Esophagus muscularis mucosa (tissue), 4 donors: ENCODE measurements around the gene SLC39A11.

Experiments used
- EP300 ChIP-seq: sonication (generic); formaldehyde crosslinking; IDR thresholded peaks from one replicate; pipeline ENCODE4 v1.6.1; 2017; ENCODE audit warnings: antibody characterized with exemption
- POLR2A ChIP-seq: fragments of 450-650 bp; IDR thresholded peaks from one replicate; pipeline ENCODE4 v1.6.1; 2017; ENCODE audit warnings: antibody characterized with exemption, moderate library complexity, mild to moderate bottlenecking, low read depth
- POLR2AphosphoS5 ChIP-seq, 2 donors: sonication (generic); formaldehyde crosslinking; IDR thresholded peaks; one replicate each; pipeline ENCODE4 v1.6.1; 2017; ENCODE audit warnings: antibody characterized with exemption in 2 of 2
- TF ChIP-seq, protein P1 (sequence below), 3 experiments: fragments of 200-600 bp in 2 of 3; fragments of 450-650 bp in 1 of 3; sonication (generic) in 2 of 3; IDR thresholded peaks; one replicate each; pipeline ENCODE4 v1.5.1; 2017 to 2019; ENCODE audit warnings: antibody characterized with exemption in 3 of 3, mild to moderate bottlenecking in 2 of 3, moderate library complexity in 1 of 3

GRCh38 chr17:72662827-72663190 lies 429.7 kb downstream of the SLC39A11 start:
- TF ChIP-seq POLR2A (no peak), POLR2AphosphoS5 (IDR thresholded peaks at IDR 0.05) (no peak), EP300 (no peak)
- TF ChIP-seq, protein P1, sequence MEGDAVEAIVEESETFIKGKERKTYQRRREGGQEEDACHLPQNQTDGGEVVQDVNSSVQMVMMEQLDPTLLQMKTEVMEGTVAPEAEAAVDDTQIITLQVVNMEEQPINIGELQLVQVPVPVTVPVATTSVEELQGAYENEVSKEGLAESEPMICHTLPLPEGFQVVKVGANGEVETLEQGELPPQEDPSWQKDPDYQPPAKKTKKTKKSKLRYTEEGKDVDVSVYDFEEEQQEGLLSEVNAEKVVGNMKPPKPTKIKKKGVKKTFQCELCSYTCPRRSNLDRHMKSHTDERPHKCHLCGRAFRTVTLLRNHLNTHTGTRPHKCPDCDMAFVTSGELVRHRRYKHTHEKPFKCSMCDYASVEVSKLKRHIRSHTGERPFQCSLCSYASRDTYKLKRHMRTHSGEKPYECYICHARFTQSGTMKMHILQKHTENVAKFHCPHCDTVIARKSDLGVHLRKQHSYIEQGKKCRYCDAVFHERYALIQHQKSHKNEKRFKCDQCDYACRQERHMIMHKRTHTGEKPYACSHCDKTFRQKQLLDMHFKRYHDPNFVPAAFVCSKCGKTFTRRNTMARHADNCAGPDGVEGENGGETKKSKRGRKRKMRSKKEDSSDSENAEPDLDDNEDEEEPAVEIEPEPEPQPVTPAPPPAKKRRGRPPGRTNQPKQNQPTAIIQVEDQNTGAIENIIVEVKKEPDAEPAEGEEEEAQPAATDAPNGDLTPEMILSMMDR (IDR thresholded peaks at IDR 0.05), result no peak
